OCI-LY3 (cell line): ENCODE measurements around the gene PRR11.

ENCODE experiments used
- EZH2phosphoT487 ChIP-seq: fragments of 200-600 bp; shearing (Covaris generic); IDR thresholded peaks from 2 replicates; pipeline ENCODE4 v1.6.1; 2018; ENCODE audit warnings: antibody characterized with exemption, mixed run types, low read depth
- TF ChIP-seq, protein P1 (sequence below): fragments of 200-600, 300-600 bp; sonication (generic); IDR thresholded peaks from 2 replicates; pipeline ENCODE4 v1.5.1; 2014; ENCODE audit warnings: antibody characterized with exemption, low read length, low read depth

DNA sequence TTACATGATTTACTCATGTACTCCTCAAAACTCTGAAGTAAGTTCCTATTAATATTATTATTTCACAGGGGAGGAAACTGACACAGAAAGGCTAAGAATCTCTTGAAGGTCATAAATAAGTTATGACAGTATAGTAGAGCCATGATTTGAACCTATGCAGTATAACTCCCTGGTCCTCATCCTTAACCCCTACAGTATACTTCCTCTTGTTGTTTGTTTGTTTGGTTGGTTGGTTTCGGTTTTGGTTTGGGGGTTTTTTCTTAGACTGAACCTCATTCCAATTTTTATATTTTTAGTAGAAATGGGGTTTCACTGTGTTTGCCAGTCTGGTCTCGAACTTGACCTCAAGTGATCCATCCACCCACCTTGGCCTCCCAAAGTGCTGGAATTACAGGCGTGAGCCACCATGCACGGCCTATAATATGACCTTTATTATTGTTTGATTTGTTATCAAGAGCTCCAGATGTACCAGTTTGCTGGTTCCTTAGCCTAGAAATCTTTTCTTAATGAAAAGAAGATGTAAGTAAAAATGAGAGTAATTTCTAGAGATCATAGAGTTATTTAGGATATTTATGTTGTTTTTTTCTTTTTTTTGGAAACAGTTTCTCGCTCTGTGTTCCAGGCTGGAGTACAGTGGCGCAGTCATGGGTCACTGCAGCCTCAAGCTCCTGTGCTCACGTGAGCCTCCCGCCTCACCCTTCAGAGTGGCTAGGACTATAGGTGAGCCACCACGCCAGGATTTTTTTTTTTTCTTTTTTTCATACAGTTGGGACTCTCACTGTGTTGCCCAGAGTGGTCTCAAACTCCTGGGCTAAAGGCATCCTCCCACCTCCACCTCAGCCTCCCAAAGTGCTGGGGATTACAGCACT, 4.8 kb downstream of the PRR11 start:
- TF ChIP-seq, protein P1, sequence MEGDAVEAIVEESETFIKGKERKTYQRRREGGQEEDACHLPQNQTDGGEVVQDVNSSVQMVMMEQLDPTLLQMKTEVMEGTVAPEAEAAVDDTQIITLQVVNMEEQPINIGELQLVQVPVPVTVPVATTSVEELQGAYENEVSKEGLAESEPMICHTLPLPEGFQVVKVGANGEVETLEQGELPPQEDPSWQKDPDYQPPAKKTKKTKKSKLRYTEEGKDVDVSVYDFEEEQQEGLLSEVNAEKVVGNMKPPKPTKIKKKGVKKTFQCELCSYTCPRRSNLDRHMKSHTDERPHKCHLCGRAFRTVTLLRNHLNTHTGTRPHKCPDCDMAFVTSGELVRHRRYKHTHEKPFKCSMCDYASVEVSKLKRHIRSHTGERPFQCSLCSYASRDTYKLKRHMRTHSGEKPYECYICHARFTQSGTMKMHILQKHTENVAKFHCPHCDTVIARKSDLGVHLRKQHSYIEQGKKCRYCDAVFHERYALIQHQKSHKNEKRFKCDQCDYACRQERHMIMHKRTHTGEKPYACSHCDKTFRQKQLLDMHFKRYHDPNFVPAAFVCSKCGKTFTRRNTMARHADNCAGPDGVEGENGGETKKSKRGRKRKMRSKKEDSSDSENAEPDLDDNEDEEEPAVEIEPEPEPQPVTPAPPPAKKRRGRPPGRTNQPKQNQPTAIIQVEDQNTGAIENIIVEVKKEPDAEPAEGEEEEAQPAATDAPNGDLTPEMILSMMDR, result no peak
- no peak for TF ChIP-seq EZH2phosphoT487
